Uterus (tissue), 2 donors: ENCODE results near the gene CFAP126.

Experiments used
- POLR2A ChIP-seq, 2 donors: fragments of 450-650 bp; IDR thresholded peaks; one replicate each; pipeline ENCODE4 v1.6.1; 2016; ENCODE audit warnings: antibody characterized with exemption in 2 of 2, mild to moderate bottlenecking in 1 of 2, moderate library complexity in 1 of 2
- TF ChIP-seq, protein P1 (sequence below), 4 experiments: fragments of 200-600 bp in 2 of 4; fragments of 450-650 bp in 2 of 4; sonication (generic) in 2 of 4; IDR thresholded peaks; one replicate each; pipeline ENCODE4 v1.5.1; 2016 to 2019; ENCODE audit warnings: antibody characterized with exemption in 4 of 4, mild to moderate bottlenecking in 2 of 4, moderate library complexity in 1 of 4

DNA sequence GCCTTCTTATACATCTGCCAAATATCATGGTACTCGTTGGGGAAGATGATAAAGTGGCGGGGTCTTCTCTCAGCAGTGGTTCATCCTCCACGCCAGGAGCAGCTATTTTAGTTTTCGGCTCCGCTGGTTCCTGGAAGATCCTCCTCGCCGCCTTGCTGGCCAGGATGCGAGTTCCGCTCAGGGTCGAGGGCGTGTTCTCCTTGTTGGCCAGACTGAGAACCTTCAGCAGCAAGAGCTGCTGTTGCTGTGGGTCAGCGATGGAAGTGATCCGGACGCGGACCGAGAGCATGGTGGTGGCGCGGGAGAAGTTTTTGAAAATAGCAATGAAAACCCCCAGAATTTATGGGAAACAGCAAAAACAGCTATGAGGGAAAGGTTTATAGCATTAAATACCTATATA is 11.4 kb upstream of the CFAP126 start:
- TF ChIP-seq, protein P1, sequence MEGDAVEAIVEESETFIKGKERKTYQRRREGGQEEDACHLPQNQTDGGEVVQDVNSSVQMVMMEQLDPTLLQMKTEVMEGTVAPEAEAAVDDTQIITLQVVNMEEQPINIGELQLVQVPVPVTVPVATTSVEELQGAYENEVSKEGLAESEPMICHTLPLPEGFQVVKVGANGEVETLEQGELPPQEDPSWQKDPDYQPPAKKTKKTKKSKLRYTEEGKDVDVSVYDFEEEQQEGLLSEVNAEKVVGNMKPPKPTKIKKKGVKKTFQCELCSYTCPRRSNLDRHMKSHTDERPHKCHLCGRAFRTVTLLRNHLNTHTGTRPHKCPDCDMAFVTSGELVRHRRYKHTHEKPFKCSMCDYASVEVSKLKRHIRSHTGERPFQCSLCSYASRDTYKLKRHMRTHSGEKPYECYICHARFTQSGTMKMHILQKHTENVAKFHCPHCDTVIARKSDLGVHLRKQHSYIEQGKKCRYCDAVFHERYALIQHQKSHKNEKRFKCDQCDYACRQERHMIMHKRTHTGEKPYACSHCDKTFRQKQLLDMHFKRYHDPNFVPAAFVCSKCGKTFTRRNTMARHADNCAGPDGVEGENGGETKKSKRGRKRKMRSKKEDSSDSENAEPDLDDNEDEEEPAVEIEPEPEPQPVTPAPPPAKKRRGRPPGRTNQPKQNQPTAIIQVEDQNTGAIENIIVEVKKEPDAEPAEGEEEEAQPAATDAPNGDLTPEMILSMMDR (IDR thresholded peaks at IDR 0.05) = no peak
- no peak for TF ChIP-seq POLR2A (IDR thresholded peaks at IDR 0.05)
